T-helper 2 cell treated with Interferon-gamma antibody and Interleukin-4, amounts not matched to agents 100 ng/mL and 5 ng/mL, for 36 hours (primary cell): Measurements from ENCODE around the gene ZNF557. TPM values are rescaled to one million over a fixed set of nuclear protein-coding genes. Genes with fewer than 3 reads are reported as not detected.

Experiments
- intact Hi-C: fragments of 100-400 bp; cut with micrococcal nuclease; formaldehyde crosslinking; loops from one replicate; pipeline ENCODE4 v1.15.1; 2023
- total RNA-seq: library from RNA; stranded (reverse); gene quantifications from 2 replicates; pipeline ENCODE4 v1.2.3, GENCODE V29; 2022

The ZNF557 gene
- total RNA-seq, 1 donor from 2014 or later = 16.6 TPM

GRCh38 chr19:7122701-7123100 lies 53.2 kb downstream of the ZNF557 start:
- intact Hi-C loops = no loop called here

GRCh38 chr19:7124782-7125181 lies 55.3 kb downstream of the ZNF557 start:
- intact Hi-C loops = no loop called here

DNA sequence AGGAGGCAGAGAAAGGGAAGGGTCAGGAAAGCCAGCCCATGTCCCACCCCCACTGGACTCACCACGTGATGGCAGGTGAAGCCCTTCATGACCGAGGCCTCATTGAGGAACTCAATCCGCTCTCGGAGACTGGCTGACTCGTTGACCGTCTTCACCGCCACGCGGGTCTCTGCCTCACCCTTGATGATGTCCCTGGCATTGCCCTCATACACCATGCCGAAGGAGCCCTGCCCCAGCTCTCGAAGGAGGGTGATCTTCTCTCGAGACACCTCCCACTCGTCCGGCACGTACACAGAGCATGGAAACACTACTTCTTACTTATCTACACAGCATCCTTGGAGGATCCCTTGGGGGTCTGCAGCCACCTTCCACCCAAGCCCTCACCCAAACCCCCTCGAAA lies 55.7 kb downstream of the ZNF557 start:
- intact Hi-C loops = no loop called here

DNA sequence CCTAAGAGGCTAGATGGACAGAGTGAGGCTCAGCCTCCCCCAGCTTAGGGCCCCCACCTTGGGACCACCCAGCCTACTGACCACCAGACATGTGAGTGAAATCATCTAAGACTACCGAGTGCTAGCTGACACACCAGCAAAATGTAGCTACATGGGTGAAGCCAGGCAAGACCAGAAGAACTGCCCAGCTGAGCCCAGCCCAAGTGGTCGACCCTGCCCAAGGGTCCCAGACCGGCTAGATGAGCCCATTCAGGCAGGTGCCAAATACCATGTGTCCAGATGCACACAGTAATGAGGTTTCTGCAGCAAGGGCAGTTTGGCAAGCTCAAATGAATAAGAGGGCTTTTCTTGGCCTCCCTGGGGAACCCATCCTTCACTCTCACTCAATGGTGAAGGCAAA lies 56.6 kb downstream of the ZNF557 start:
- intact Hi-C loops = no loop called here

- intact Hi-C loops = no loop called here
Observed at GRCh38 chr19:7130043-7130442, 60.5 kb downstream of the ZNF557 start.

DNA sequence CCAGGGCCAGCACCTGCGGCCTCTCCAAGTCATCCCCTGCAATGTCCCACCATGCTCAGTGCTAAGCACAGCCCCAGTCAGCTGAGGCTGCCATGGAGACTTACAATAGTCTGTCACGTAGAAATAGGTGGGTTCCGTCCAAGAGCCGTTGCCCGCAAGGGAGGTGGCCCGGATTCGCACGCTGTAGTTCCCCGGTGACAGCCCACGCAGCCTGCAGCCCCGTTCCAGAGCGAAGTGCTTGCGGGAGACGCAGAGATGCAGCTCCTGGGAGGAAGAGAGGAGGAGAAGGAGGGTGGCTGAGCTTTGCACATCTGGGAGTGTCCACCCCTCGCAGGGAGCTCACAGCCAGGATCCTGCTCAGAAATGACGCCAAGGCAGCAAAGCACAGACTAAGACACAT lies 62.6 kb downstream of the ZNF557 start:
- intact Hi-C loops = no loop called here

DNA sequence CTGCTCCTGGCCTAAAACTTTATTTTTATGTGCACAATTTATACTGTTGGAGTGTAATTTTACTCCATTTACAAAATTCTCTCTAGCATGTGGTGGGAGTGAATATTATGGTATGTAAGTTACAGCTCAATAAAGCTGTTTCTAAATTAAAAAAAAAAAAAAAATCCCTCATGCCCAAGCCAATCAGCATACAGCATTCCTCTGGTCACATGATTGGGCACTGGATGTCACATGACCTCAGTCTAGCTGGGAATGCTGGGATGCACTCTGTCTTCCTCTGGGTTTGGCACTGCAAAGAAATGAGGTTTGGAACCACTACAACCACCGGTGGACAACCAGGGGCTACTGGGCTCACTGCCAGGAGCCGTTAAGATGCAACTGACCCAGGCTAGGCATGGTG lies 67.6 kb downstream of the ZNF557 start:
- intact Hi-C loops = no loop called here

Other genes starting within 250 kb of the ZNF557 start
- gene ADGRE1, start 182.1 kb upstream of the ZNF557 start, total RNA-seq = 1.8 and 2.0 TPM in 2 replicates
- not detected in 2 replicates for gene MBD3L2B, start 48.3 kb upstream of the ZNF557 start, total RNA-seq
- gene MBD3L5, start 39.1 kb upstream of the ZNF557 start, total RNA-seq = not detected in 2 replicates
- gene MBD3L4, start 29.5 kb upstream of the ZNF557 start, total RNA-seq = not detected in 2 replicates
- gene MBD3L2, start 20.4 kb upstream of the ZNF557 start, total RNA-seq = not detected in 2 replicates
- not detected in 2 replicates for gene MBD3L3, start 11.0 kb upstream of the ZNF557 start, total RNA-seq
- gene INSR, start 224.7 kb downstream of the ZNF557 start, total RNA-seq = 1.1 and 1.3 TPM in 2 replicates